Breast epithelium (tissue), 3 donors: ENCODE measurements around the gene SIVA1.

Source experiments
- CTCF ChIP-seq, 3 donors: fragments of 450-650 bp; IDR thresholded peaks; one replicate each; pipeline ENCODE4 v1.5.1; 2016 to 2017; ENCODE audit warnings: antibody characterized with exemption in 3 of 3, mild to moderate bottlenecking in 3 of 3, moderate library complexity in 3 of 3
- POLR2A ChIP-seq: fragments of 450-650 bp; IDR thresholded peaks from one replicate; pipeline ENCODE4 v1.6.1; 2016; ENCODE audit warnings: antibody characterized with exemption, mild to moderate bottlenecking, moderate library complexity
- POLR2AphosphoS5 ChIP-seq, 3 donors: sonication (generic); formaldehyde crosslinking; IDR thresholded peaks; one replicate each; pipeline ENCODE4 v1.6.1; 2017; ENCODE audit warnings: antibody characterized with exemption in 3 of 3

DNA sequence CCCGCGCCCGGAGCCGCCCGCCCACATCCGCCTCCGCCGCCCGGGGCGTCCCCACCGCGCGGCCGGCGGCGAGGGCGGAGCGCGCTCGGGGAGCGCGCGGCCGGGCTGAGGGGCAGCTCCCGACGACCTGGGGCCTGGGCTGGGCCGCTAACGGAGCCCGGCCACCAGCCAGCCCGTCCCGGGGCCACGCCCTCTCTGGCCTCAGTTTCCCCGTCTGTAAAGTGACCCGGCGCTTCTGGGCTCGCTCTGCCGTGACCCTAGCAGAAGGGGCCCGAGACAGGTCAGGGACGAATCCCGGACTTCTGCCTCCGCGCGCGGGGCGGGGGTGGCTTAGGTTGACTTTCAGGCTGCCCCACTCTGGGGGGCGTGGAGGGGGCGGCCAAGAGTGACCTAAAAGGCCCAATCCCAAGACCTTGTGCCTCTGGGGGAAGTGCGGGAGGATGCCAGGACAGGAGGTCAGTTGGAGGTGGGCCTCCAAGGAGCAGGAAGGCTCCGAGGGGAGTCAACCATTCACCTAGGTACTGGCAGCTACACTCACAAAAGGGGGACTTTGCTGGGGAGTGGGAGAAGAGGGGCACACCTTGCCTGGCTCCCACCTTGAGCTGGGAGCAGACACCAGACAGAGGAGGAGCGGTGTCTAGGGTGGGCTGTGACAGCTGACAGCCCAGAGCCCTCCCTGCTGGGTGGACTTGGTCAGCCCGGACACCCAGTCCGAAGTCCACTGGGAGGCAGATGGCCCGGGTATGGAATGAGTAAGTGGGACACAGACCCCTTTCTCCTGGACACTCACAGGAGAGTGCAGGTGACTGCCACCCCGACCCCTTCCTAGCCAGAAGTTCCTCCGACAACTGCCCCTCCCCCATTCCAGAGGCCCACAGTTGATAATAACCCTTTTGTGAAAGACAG, 43.1 kb downstream of the SIVA1 start:
- TF ChIP-seq POLR2A = no peak
- no peak for TF ChIP-seq CTCF (IDR thresholded peaks at IDR 0.05)
- TF ChIP-seq POLR2AphosphoS5 (IDR thresholded peaks at IDR 0.05) = peak in 1 of 3 donors; percentile 38
